ENCODE data around the gene NKD2.

The NKD2 gene

DNA sequence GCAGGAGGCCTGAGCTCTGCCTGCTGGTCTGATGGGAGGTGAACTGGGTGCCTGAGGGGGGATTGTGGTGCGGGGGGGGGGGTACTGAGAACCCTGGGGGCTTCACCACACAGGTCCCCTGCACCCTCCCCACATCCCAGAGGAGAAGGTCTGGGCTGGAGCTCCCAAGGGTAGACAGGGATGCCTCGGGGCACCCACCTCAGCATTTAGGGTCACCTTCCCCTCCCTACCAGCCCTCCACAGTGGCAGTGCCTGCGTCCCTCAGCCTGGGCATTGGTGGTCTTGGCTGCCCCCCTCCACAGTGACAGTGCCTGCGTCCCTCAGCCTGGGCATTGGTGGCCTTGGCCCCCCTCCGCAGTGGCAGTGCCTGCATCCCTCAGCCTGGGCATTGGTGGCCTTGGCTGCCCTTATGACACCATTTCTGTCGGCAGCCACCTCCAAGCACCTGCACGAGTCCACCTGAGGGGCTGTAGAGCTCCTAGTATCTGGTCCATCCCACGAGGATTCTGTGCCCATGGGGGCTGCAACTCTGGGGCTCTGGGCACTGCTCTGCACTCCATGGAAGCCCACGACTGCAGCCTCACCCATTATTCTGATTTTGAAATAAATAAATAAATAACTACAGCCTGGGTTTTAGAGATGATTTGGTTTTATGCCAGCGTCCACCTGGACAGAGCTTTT is 21.5 kb downstream of the NKD2 start:
- Histone ChIP-seq H3K9me3 (ENCODE audit: insufficient read depth, low read length) (no peaks in the 10 kb centered on the region), H3K27ac (ENCODE audit: low read depth, low read length) (no peak overlapping the region), H3K9me2 (replicated peaks; ENCODE audit: insufficient read depth, low read length) (no peaks in the 10 kb centered on the region), H2AFZ (ENCODE audit: low read depth, low read length, severe bottlenecking) (no peak overlapping the region), H4K20me1 (ENCODE audit: low read depth, low read length) (no peaks in the 10 kb centered on the region), H3K9ac (ENCODE audit: low read length) (no peak overlapping the region), H3K36me3 (ENCODE audit: low read length) (no peaks in the 10 kb centered on the region), H3K27me3 (ENCODE audit: low read length) (no peaks in the 10 kb centered on the region), H3F3A (ENCODE audit: insufficient read depth) (no peaks in the 10 kb centered on the region), H3K4me2 (ENCODE audit: low read depth, low read length, poor library complexity, severe bottlenecking) (no peak overlapping the region), H3K4me3 (ENCODE audit: insufficient read depth, low read length, poor library complexity, severe bottlenecking) (no peak overlapping the region), H3K79me2 (ENCODE audit: insufficient read depth, low read length) (no peaks in the 10 kb centered on the region)
- TF ChIP-seq, protein P1, sequence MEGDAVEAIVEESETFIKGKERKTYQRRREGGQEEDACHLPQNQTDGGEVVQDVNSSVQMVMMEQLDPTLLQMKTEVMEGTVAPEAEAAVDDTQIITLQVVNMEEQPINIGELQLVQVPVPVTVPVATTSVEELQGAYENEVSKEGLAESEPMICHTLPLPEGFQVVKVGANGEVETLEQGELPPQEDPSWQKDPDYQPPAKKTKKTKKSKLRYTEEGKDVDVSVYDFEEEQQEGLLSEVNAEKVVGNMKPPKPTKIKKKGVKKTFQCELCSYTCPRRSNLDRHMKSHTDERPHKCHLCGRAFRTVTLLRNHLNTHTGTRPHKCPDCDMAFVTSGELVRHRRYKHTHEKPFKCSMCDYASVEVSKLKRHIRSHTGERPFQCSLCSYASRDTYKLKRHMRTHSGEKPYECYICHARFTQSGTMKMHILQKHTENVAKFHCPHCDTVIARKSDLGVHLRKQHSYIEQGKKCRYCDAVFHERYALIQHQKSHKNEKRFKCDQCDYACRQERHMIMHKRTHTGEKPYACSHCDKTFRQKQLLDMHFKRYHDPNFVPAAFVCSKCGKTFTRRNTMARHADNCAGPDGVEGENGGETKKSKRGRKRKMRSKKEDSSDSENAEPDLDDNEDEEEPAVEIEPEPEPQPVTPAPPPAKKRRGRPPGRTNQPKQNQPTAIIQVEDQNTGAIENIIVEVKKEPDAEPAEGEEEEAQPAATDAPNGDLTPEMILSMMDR (IDR thresholded peaks at IDR 0.05; ENCODE audit: insufficient read depth, low read length, poor library complexity, severe bottlenecking): no peak
- no peak for TF ChIP-seq EZH2phosphoT487 (conservative IDR thresholded peaks at IDR 0.05; ENCODE audit: low read length)

DNA sequence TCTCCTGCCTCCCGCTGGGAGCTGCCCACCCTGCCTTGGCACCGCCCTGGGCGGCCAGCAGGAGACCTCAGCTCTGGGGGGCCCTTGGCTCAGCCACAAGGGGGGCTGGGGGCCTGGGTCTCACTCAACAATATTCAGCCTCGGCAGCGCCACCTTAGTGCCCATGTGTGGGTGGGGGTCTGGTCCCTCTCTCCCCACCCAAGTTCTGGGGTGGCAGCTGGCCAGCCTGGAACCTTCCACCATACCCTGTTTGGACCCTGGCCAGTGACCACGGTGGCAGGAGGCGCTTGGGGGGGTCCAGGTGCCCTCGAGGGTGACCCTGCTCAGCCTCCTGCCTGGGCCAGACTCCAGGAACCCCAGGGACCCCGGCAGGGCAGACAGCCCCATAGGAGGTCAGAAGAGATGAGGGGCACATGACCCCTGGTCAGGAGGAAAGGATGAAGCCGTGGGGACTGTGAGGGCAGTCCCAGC is 22.2 kb downstream of the NKD2 start:
- Histone ChIP-seq H3K27me3 (ENCODE audit: low read length) (no peaks in the 10 kb centered on the region), H3K9me3 (ENCODE audit: insufficient read depth, low read length) (no peaks in the 10 kb centered on the region), H3K27ac (ENCODE audit: low read depth, low read length) (no peak overlapping the region), H3K4me2 (ENCODE audit: low read depth, low read length, poor library complexity, severe bottlenecking) (no peak overlapping the region), H3K4me3 (ENCODE audit: insufficient read depth, low read length, poor library complexity, severe bottlenecking) (no peak overlapping the region), H3K36me3 (ENCODE audit: low read length) (no peaks in the 10 kb centered on the region), H3K9me2 (replicated peaks; ENCODE audit: insufficient read depth, low read length) (no peaks in the 10 kb centered on the region), H3K79me2 (ENCODE audit: insufficient read depth, low read length) (no peaks in the 10 kb centered on the region), H2AFZ (ENCODE audit: low read depth, low read length, severe bottlenecking) (no peak overlapping the region), H3F3A (ENCODE audit: insufficient read depth) (no peaks in the 10 kb centered on the region), H4K20me1 (ENCODE audit: low read depth, low read length) (no peaks in the 10 kb centered on the region), H3K9ac (ENCODE audit: low read length) (no peak overlapping the region)
- TF ChIP-seq, protein P1 (IDR thresholded peaks at IDR 0.05; ENCODE audit: insufficient read depth, low read length, poor library complexity, severe bottlenecking): no peak
- no peak for TF ChIP-seq EZH2phosphoT487 (conservative IDR thresholded peaks at IDR 0.05; ENCODE audit: low read length)

DNA sequence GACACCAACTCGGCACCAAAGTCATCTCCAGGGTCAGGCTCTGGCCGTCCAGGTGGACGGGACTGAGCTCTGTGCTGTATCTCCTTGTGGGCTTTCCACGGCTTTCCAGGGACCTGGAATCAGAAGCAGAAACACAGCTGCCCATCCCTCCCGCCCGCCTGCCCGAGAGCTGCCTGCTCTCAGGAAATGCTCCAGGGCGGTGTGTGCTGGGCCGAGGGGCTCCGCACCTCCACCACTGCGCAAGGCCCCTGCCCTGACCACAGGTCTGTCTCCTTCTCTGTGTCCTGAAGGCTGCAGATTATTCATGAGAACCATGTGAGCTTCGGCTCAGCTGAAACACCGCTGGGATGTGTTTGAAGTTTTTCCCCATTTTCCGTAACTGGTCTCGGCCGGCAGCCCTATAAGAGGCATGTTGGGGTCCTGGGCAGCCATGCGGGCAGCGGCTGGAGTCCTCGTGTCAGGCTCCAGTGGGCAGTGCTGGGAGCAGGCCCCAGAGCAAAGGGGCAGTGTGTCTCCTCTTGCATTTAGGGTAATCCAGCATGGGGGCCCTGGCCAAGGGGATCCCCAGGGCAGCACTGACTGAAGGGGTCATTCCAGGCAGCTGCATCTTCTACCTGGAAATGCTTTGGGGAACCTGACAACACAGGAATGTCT is 22.8 kb downstream of the NKD2 start:
- Histone ChIP-seq H3K79me2 (ENCODE audit: insufficient read depth, low read length) (no peaks in the 10 kb centered on the region), H3K27me3 (ENCODE audit: low read length) (no peaks in the 10 kb centered on the region), H3F3A (ENCODE audit: insufficient read depth) (no peaks in the 10 kb centered on the region), H3K36me3 (ENCODE audit: low read length) (no peaks in the 10 kb centered on the region), H2AFZ (ENCODE audit: low read depth, low read length, severe bottlenecking) (no peak overlapping the region), H3K4me2 (ENCODE audit: low read depth, low read length, poor library complexity, severe bottlenecking) (no peak overlapping the region), H3K9me3 (ENCODE audit: insufficient read depth, low read length) (no peaks in the 10 kb centered on the region), H3K27ac (ENCODE audit: low read depth, low read length) (no peak overlapping the region), H3K4me3 (ENCODE audit: insufficient read depth, low read length, poor library complexity, severe bottlenecking) (no peak overlapping the region), H3K9ac (ENCODE audit: low read length) (no peak overlapping the region), H4K20me1 (ENCODE audit: low read depth, low read length) (no peaks in the 10 kb centered on the region), H3K9me2 (replicated peaks; ENCODE audit: insufficient read depth, low read length) (no peaks in the 10 kb centered on the region)
- TF ChIP-seq, protein P1 (IDR thresholded peaks at IDR 0.05; ENCODE audit: insufficient read depth, low read length, poor library complexity, severe bottlenecking): no peak
- no peak for TF ChIP-seq EZH2phosphoT487 (conservative IDR thresholded peaks at IDR 0.05; ENCODE audit: low read length)
